OCI-M2 (cell line): ENCODE results near the gene KLF6.
"Not testable (repeated sequence)": the region's sequence is repeated elsewhere in the genome, so short reads cannot be mapped to it uniquely, and the experiment has no call there.

ENCODE experiments used
- DNase-seq: peaks from one replicate; lab custom pipeline; 2025; ENCODE audit not compliant: unreplicated experiment; lab: John Stamatoyannopoulos, UW

Gene KLF6

GRCh38 chr10:3732183-3732582 lies 52.8 kb downstream of the KLF6 start:
- not testable (repeated sequence) for DNase-seq

- no peak for DNase-seq
Measured at GRCh38 chr10:3729397-3729976, 55.5 kb downstream of the KLF6 start.

- no peak for DNase-seq
Measured at GRCh38 chr10:3728563-3728962, 56.4 kb downstream of the KLF6 start.

GRCh38 chr10:3727268-3727667 lies 57.7 kb downstream of the KLF6 start:
- DNase-seq = no peak
